IPS DF 6.9 (cell line): Measurements from ENCODE around the gene MRC2.

Experiments
- DNase-seq: peaks from one replicate; pipeline ENCODE4 v3.0.0-alpha.2; 2013; ENCODE audit warnings: low read depth, low spot score
- H3K27ac ChIP-seq: one replicate; pipeline ENCODE4 v1.5.1; 2013; ENCODE audit warnings: low read length, control low read depth
- H3K27me3 ChIP-seq: 2 replicates; pipeline ENCODE4 v1.6.1; 2013; ENCODE audit warnings: mild to moderate bottlenecking, low read length; ENCODE audit not compliant: control insufficient read depth, insufficient read depth
- H3K36me3 ChIP-seq: 2 replicates; pipeline ENCODE4 v1.6.1; 2013; ENCODE audit warnings: low read length; ENCODE audit not compliant: control insufficient read depth, insufficient read depth
- H3K4me1 ChIP-seq: 2 replicates; pipeline ENCODE4 v1.6.1; 2013; ENCODE audit warnings: low read length; ENCODE audit not compliant: control insufficient read depth, insufficient read depth
- H3K4me3 ChIP-seq: 2 replicates; pipeline ENCODE4 v1.5.1; 2013; ENCODE audit warnings: mild to moderate bottlenecking, low read length
- H3K9me3 ChIP-seq: 2 replicates; pipeline ENCODE4 v1.6.1; 2013; ENCODE audit warnings: low read length, inconsistent platforms; ENCODE audit not compliant: control insufficient read depth, insufficient read depth
- WGBS: extraction: QIAGEN DNeasy Blood & Tissue Kit; methylation state at CpG from one replicate; pipeline ENCODE4 v1.1.7; 2013; ENCODE audit warnings: mixed read lengths, missing lambda C conversion rate; ENCODE audit not compliant: insufficient read length, insufficient coverage; 5-methylcytosine and 5-hydroxymethylcytosine counted together

Gene MRC2

DNA sequence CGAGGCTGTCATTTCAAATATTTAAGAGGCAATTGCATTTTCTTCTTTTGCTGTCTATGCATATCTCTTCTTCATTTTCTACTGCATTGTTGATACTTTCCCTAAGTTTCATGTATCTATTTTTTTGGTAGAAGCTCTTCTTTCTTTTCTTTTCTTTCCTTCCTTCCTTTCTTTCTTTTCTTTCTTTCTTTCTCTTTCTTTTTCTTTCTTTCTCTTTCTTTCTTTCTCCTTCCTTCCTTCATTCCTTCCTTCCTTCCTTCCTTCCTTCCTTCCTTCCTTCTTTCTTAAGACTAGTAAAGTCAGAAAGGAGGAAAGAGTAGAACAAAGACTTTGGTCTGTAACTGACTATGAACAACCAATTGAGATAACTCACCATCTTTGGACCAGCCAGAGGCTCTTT lies 33.9 kb downstream of the MRC2 start:
- WGBS: no CpG with 5 or more reads among the region's 1 CpG
- DNase-seq: no peak
- Histone ChIP-seq H3K27me3 (no peaks in the 10 kb centered on the region), H3K4me3 (no peak overlapping the region), H3K36me3 (no peaks in the 10 kb centered on the region; the same call in 1 of the 2 replicates), H3K27ac (no peak overlapping the region), H3K4me1 (no peaks in the 10 kb centered on the region), H3K9me3 (no peaks in the 10 kb centered on the region)

DNA sequence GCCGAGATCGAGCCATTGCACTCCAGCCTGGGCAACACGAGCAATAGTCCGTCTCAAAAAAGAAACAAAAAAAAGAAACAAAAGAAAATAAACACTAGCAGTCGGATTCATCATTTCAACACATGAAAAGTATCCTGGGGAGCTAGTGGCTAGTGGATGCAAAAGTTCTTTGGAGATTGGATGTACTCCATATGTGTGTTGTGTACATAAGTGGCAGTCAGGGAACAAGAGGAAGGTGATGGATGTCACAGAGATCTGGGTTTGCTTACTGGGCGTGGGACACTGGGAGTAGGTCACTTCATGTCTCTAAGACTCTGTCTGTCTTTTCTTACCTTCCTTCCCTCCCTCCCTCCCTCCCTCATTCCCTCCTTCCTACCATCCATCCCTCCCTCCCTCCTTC lies 35.4 kb downstream of the MRC2 start:
- Histone ChIP-seq H3K4me1 (no peaks in the 10 kb centered on the region), H3K36me3 (no peaks in the 10 kb centered on the region; the same call in 1 of the 2 replicates), H3K9me3 (no peaks in the 10 kb centered on the region), H3K27me3 (no peaks in the 10 kb centered on the region), H3K27ac (no peak overlapping the region), H3K4me3 (no peak overlapping the region)
- no CpG with 5 or more reads among the region's 6 CpGs for WGBS
- no peak for DNase-seq

DNA sequence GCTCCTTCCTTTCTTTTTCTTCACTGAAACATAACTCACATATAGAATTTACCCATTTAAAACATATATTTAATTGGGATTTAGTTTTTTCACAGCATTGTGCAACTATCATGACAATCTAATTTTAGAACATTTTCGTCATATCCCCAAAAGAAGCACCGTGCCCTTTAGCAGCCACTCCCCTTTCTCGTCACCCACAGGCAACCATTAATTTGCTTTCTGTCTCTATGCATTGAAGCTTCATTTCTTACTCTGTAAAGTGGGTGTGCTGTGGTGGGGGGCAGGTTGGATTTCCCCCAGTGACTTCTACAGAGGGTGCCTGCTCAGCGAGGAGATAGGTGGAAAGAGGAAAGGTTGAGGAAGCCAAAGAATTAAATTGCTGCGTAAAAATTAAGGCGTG lies 35.8 kb downstream of the MRC2 start:
- no peaks in the 10 kb centered on the region; the same call in 1 of the 2 replicates for H3K36me3 ChIP-seq
- H3K9me3 ChIP-seq: no peaks in the 10 kb centered on the region
- H3K27me3 ChIP-seq: no peaks in the 10 kb centered on the region
- no peak for DNase-seq
- no peak overlapping the region for H3K4me3 ChIP-seq
- no CpG with 5 or more reads among the region's 6 CpGs for WGBS
- H3K27ac ChIP-seq: no peak overlapping the region
- no peaks in the 10 kb centered on the region for H3K4me1 ChIP-seq

DNA sequence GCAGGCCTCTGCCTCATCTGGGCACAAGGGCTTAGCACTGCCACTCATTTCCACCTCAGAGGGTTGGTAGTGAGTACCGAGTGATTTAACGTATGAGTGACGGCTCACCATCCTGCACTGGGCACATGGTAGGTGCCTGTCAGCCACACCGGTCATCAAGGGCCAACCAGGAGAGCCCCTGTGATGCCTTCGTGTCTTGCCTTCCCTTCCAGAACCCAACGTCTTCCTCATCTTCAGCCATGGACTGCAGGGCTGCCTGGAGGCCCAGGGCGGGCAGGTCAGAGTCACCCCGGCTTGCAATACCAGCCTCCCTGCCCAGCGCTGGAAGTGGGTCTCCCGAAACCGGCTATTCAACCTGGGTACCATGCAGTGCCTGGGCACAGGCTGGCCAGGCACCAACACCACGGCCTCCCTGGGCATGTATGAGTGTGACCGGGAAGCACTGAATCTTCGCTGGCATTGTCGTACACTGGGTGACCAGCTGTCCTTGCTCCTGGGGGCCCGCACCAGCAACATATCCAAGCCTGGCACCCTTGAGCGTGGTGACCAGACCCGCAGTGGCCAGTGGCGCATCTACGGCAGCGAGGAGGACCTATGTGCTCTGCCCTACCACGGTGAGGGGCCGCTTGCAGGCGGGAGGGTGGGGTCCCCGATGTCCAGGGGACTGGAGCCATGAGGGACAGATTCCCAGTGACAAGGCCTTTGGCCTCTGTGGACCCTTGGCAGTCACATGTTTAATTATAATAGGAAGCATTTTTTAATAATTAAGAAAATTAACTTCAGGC lies 37.1 kb downstream of the MRC2 start:
- no peak for DNase-seq
- Histone ChIP-seq H3K4me1 (no peaks in the 10 kb centered on the region), H3K36me3 (no peaks in the 10 kb centered on the region; the same call in 1 of the 2 replicates), H3K27ac (no peak overlapping the region), H3K27me3 (no peaks in the 10 kb centered on the region), H3K4me3 (no peak overlapping the region), H3K9me3 (no peaks in the 10 kb centered on the region)
- WGBS: no CpG with 5 or more reads among the region's 25 CpGs

DNA sequence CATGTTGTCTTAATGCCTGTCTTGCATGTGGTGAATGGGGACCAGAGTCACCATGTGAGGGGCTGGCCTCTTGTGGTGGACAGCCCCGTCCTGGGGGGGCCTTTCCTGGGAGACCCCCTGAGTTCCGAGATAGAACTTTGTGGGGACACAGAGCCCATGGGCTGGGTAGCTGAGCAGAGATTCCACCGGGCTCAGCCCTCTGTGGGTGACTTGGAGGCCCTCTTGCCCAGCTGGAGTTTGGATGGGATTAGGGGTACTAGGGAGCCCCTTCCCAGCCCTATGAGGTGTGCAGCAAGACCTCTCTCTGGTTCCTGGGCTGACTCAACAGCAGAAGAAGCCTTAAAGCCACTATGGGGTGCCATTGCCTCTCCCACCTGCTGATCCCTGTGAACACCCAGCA lies 38.1 kb downstream of the MRC2 start:
- Histone ChIP-seq H3K4me3 (no peak overlapping the region), H3K27me3 (no peaks in the 10 kb centered on the region), H3K27ac (no peak overlapping the region), H3K36me3 (no peaks in the 10 kb centered on the region; the same call in 1 of the 2 replicates), H3K4me1 (no peaks in the 10 kb centered on the region), H3K9me3 (no peaks in the 10 kb centered on the region)
- no peak for DNase-seq
- no CpG with 5 or more reads among the region's 3 CpGs for WGBS

DNA sequence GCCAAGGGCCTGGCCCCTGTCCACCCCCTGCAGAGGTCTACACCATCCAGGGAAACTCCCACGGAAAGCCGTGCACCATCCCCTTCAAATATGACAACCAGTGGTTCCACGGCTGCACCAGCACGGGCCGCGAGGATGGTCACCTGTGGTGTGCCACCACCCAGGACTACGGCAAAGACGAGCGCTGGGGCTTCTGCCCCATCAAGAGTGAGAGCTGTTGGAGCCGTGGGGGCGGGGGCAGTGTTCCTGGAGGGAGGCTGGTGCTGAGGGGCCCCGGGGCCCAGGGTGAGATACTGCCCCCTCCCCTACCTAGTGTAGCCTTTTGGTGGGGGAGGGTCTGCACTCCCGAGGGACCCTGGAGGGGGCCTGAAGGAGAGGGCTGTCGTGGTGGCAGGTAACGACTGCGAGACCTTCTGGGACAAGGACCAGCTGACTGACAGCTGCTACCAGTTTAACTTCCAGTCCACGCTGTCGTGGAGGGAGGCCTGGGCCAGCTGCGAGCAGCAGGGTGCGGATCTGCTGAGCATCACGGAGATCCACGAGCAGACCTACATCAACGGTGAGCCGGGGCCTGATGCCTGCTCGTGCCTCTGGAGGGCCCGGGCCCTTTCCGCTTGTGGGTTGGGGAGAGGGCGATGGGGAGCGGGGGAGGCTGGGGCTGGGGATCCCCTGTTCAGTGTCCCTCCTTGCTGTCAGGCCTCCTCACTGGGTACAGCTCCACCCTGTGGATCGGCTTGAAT lies 38.8 kb downstream of the MRC2 start:
- H3K4me1 ChIP-seq: no peaks in the 10 kb centered on the region
- no CpG with 5 or more reads among the region's 30 CpGs for WGBS
- DNase-seq: no peak
- H3K27ac ChIP-seq: no peak overlapping the region
- no peaks in the 10 kb centered on the region for H3K27me3 ChIP-seq
- H3K9me3 ChIP-seq: no peaks in the 10 kb centered on the region
- H3K4me3 ChIP-seq: no peak overlapping the region
- H3K36me3 ChIP-seq: no peaks in the 10 kb centered on the region; the same call in 1 of the 2 replicates

DNA sequence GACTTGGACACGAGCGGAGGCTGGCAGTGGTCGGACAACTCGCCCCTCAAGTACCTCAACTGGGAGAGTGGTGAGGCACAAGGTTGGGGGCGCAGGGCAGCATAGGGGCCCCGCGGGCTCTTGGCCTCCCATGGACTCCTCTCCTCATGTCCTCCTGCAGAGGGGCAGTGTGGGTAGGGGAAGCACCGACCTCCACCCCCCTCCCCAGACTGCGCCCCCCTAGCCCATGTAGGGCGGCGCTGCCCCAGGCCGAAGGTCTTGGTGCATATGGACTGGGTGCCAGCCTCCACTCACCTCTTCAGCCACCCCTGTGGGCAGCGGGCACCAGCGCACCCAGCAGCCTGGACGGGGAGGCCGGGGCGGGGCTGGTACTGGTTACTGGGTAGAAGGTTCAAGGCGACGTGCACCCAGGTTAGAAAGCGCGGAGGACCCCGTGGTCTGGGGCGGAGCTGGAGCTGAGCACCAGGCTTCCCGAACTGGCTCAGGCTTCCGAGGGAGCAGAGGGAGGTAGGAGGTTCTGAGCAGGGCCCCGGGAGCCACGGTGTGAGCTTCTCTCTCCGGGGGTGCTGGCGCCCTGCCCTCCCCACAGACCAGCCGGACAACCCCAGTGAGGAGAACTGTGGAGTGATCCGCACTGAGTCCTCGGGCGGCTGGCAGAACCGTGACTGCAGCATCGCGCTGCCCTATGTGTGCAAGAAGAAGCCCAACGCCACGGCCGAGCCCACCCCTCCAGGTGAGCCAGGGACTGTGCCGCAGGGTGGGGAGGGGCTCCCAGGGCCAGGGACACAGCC lies 39.5 kb downstream of the MRC2 start:
- H3K36me3 ChIP-seq: no peaks in the 10 kb centered on the region; the same call in 1 of the 2 replicates
- no CpG with 5 or more reads among the region's 40 CpGs for WGBS
- H3K9me3 ChIP-seq: no peaks in the 10 kb centered on the region
- H3K27me3 ChIP-seq: no peaks in the 10 kb centered on the region
- DNase-seq: no peak
- no peaks in the 10 kb centered on the region for H3K4me1 ChIP-seq
- H3K27ac ChIP-seq: no peak overlapping the region
- H3K4me3 ChIP-seq: no peak overlapping the region

DNA sequence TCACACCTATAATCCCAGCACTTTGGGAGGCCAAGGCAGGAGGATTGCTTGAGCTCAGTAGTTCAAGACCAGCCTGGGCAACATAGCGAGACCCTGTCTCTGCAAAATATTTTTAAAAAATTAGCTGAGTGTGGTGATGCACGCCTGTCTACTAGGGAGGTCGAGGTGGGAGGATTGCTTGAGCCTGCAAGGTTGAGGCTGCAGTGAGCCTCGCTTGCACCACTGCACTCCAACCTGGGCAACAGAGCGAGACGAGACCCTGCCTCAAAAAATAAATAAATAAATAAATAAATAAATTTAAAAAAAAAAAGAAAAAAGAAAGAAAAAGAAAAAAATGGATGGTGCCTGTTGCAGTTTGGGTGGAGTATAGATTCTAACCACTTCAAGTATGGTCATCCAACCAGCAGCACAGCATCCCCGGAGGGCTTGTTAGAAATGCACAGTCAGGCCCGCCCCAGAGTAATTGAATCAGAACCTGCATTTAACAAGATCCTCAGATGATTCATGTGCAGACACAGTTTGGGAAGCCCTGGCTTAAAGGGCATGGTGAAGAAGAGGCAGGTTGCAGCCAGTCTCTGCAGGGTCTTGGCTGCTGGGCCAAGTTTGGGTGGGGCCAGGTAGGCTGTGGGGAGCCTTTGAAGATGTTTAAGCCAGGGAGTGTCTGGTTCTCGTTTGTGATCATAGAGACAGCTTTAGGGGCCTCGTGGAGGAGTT lies 40.8 kb downstream of the MRC2 start:
- no peaks in the 10 kb centered on the region for H3K27me3 ChIP-seq
- no peaks in the 10 kb centered on the region; the same call in 1 of the 2 replicates for H3K36me3 ChIP-seq
- no peak overlapping the region for H3K27ac ChIP-seq
- no peak overlapping the region for H3K4me3 ChIP-seq
- WGBS: no CpG with 5 or more reads among the region's 10 CpGs
- DNase-seq: no peak
- H3K9me3 ChIP-seq: no peaks in the 10 kb centered on the region
- no peaks in the 10 kb centered on the region for H3K4me1 ChIP-seq

DNA sequence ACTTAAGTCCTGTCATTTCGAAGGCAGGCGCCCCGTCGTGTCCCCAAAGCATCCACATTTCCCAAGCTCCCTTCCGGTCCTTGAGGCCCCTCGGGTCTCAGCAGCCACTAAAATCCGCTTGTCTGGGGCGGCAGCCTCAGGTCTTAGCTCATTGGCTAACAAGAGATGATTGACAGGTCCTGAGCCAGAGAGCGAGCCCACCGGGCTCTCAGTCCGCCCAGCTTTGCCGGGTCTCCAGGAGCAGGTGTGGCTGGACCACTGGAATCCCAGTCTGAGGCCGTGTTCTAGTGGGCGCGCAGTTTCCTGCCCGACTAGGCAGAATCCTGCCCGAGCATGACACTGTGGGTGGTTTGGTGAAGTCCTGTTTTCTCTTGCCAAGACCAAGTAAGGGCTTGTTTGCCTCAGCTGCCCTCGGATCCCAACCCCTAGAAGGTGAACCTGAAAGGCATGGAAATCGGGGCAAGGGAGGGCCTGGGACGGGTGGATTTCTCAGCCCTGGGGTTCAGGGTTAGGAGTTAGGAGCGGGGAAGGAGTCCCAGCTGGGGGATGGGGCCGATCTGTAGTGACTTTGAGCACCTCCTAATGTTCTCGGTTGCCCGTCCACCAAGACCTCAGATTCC lies 42.8 kb downstream of the MRC2 start:
- H3K4me1 ChIP-seq: no peaks in the 10 kb centered on the region
- no peaks in the 10 kb centered on the region for H3K27me3 ChIP-seq
- peak; percentile 60 for DNase-seq
- no peak overlapping the region for H3K27ac ChIP-seq
- H3K9me3 ChIP-seq: no peaks in the 10 kb centered on the region
- no peak overlapping the region for H3K4me3 ChIP-seq
- WGBS: no CpG with 5 or more reads among the region's 24 CpGs
- no peaks in the 10 kb centered on the region; the same call in 1 of the 2 replicates for H3K36me3 ChIP-seq
